Osteoblast (primary cell): ENCODE measurements around the gene FRMPD3. TPM values are rescaled to one million over a fixed set of nuclear protein-coding genes. Genes with fewer than 3 reads are reported as not detected.

Experiments used
- DNase-seq: peaks from one replicate; pipeline ENCODE4 v3.0.0; 2011; ENCODE audit warnings: low spot score, mixed read lengths; ENCODE audit not compliant: insufficient read length; ENCODE audit errors: missing footprints
- H2AFZ ChIP-seq: 2 replicates; pipeline ENCODE4 v1.6.0; 2011; ENCODE audit warnings: mild to moderate bottlenecking, low read length
- H3K27ac ChIP-seq: 2 replicates; pipeline ENCODE4 v1.5.1; 2011; ENCODE audit warnings: mild to moderate bottlenecking, low read depth, low read length, moderate library complexity
- H3K27me3 ChIP-seq: 2 replicates; pipeline ENCODE4 v1.6.0; 2012; ENCODE audit warnings: mild to moderate bottlenecking, control low read depth, inconsistent platforms, low read length, moderate library complexity; ENCODE audit not compliant: insufficient read depth
- H3K36me3 ChIP-seq: 2 replicates; pipeline ENCODE4 v1.5.1; 2011; ENCODE audit warnings: mild to moderate bottlenecking, low read length, control low read depth, moderate library complexity; ENCODE audit not compliant: insufficient read depth
- H3K4me1 ChIP-seq: 2 replicates; pipeline ENCODE4 v1.5.1; 2011; ENCODE audit warnings: mild to moderate bottlenecking, low read length, control low read depth, moderate library complexity; ENCODE audit not compliant: insufficient read depth
- H3K4me2 ChIP-seq: 2 replicates; pipeline ENCODE4 v1.6.0; 2011; ENCODE audit warnings: mild to moderate bottlenecking, low read length; ENCODE audit not compliant: insufficient read depth
- H3K4me3 ChIP-seq: fragments of 200-600 bp; sonication (generic); 3 replicates; pipeline ENCODE4 v1.5.1; 2012; ENCODE audit warnings: mild to moderate bottlenecking, low read length, inconsistent platforms; ENCODE audit not compliant: insufficient read depth
- H3K79me2 ChIP-seq: 2 replicates; pipeline ENCODE4 v1.6.0; 2012; ENCODE audit warnings: mild to moderate bottlenecking, low read length, control low read depth, inconsistent platforms; ENCODE audit not compliant: insufficient read depth
- H3K9me3 ChIP-seq: 2 replicates; pipeline ENCODE4 v1.5.1; 2011; ENCODE audit warnings: low read depth, low read length, control low read depth
- H4K20me1 ChIP-seq: 2 replicates; pipeline ENCODE4 v1.6.0; 2012; ENCODE audit warnings: mild to moderate bottlenecking, low read length, control low read depth; ENCODE audit not compliant: insufficient read depth
- CTCF ChIP-seq: IDR thresholded peaks from 2 replicates; pipeline ENCODE4 v1.5.1; 2011; ENCODE audit warnings: mild to moderate bottlenecking, low read depth, low read length, moderate library complexity; ENCODE audit errors: extremely low read depth
- total RNA-seq: library from RNA; depleted of rRNA; stranded (reverse); fragments of >200 nt; gene quantifications from 2 replicates; pipeline ENCODE4 v1.2.3, GENCODE V29; 2012

FRMPD3 gene
- total RNA-seq, 1 donor: under 0.01 TPM

GRCh38 chrX:107485013-107485412 is 35.6 kb downstream of the FRMPD3 start:
- H2AFZ ChIP-seq: no peak overlapping the region
- H3K27me3 ChIP-seq: peaks cover 34% of the 10 kb centered on the region
- no peak overlapping the region for H3K27ac ChIP-seq
- no peak overlapping the region for H3K4me2 ChIP-seq
- no peak overlapping the region for H3K4me3 ChIP-seq
- TF ChIP-seq CTCF: no peak
- DNase-seq: no peak
- H4K20me1 ChIP-seq: no peaks in the 10 kb centered on the region
- no peaks in the 10 kb centered on the region for H3K9me3 ChIP-seq
- H3K4me1 ChIP-seq: no peaks in the 10 kb centered on the region
- no peaks in the 10 kb centered on the region for H3K79me2 ChIP-seq
- H3K36me3 ChIP-seq: no peaks in the 10 kb centered on the region

GRCh38 chrX:107493141-107493540 is 43.7 kb downstream of the FRMPD3 start:
- no peak overlapping the region for H2AFZ ChIP-seq
- no peak overlapping the region for H3K4me2 ChIP-seq
- no peaks in the 10 kb centered on the region for H4K20me1 ChIP-seq
- H3K4me1 ChIP-seq: no peaks in the 10 kb centered on the region
- H3K4me3 ChIP-seq: no peak overlapping the region
- no peaks in the 10 kb centered on the region for H3K9me3 ChIP-seq
- H3K36me3 ChIP-seq: no peaks in the 10 kb centered on the region
- no peak for DNase-seq
- H3K27ac ChIP-seq: no peak overlapping the region
- H3K27me3 ChIP-seq: peaks cover 34% of the 10 kb centered on the region
- H3K79me2 ChIP-seq: no peaks in the 10 kb centered on the region
- TF ChIP-seq CTCF: no peak

- no peak for DNase-seq
- no peak for TF ChIP-seq CTCF
- no peak overlapping the region for H3K4me2 ChIP-seq
- no peaks in the 10 kb centered on the region for H3K4me1 ChIP-seq
- H3K27ac ChIP-seq: no peak overlapping the region
- H4K20me1 ChIP-seq: no peaks in the 10 kb centered on the region
- H2AFZ ChIP-seq: no peak overlapping the region
- H3K9me3 ChIP-seq: no peaks in the 10 kb centered on the region
- H3K27me3 ChIP-seq: peaks cover 27% of the 10 kb centered on the region
- no peaks in the 10 kb centered on the region for H3K79me2 ChIP-seq
- no peaks in the 10 kb centered on the region for H3K36me3 ChIP-seq
- H3K4me3 ChIP-seq: no peak overlapping the region
These were observed 47.3 kb downstream of the FRMPD3 start for GRCh38 chrX:107496786-107497185.

Other genes starting within 250 kb of the FRMPD3 start
- not detected in 2 replicates for gene NUP62CL, start 243.2 kb upstream of the FRMPD3 start, total RNA-seq
- gene DNAAF6, start 243.0 kb upstream of the FRMPD3 start, total RNA-seq: not detected in 2 replicates
- 30.4 and 31.5 TPM in 2 replicates for gene PRPS1, start 178.9 kb downstream of the FRMPD3 start, total RNA-seq